Suprapubic skin (tissue), 3 donors: Measurements from ENCODE around the gene ENPP1.

Experiments used
- CTCF ChIP-seq, 2 donors: fragments of 200-600 bp in 1 of 2; fragments of 450-650 bp in 1 of 2; sonication (generic) in 1 of 2; IDR thresholded peaks; one replicate each; pipeline ENCODE4 v1.5.1; 2016 to 2019; ENCODE audit warnings: antibody characterized with exemption in 2 of 2, mild to moderate bottlenecking in 1 of 2, moderate library complexity in 1 of 2
- POLR2A ChIP-seq, 2 donors: fragments of 450-650 bp; IDR thresholded peaks; one replicate each; pipeline ENCODE4 v1.6.1; 2017; ENCODE audit warnings: antibody characterized with exemption in 2 of 2, mild to moderate bottlenecking in 2 of 2, moderate library complexity in 2 of 2

DNA sequence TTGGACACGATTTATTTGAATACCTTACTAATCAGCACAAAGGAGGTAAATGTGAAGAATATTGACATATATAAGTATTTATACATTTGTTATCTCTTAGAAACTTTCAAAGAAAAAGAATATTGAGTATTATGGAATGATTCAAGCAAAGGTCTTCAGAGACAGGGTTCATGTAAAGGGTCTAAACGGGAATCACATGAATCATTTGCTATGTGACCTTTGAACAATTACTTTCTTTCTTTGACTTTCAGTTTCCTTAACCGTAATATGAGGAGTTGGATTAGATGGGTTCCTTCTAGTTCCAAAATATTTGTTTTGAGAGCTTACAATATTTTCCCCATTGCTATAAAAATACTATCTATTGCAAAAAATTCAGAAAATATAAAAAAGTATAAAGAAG, 14.3 kb downstream of the ENPP1 start:
- TF ChIP-seq CTCF (IDR thresholded peaks at IDR 0.05) (no peak), POLR2A (IDR thresholded peaks at IDR 0.05) (no peak)
